Coronary artery (tissue), 2 donors: ENCODE data around the gene ZC3H18.
A peak's percentile ranks its signal among the peaks of the same experiment; 100 is the strongest.

Experiments
- DNase-seq: peaks from one replicate; pipeline ENCODE4 v3.0.0-alpha.2; 2017; ENCODE audit warnings: low spot score
- H3K27ac ChIP-seq, 2 donors: fragments of 200-600 bp; sonication (generic); one replicate each; pipeline ENCODE4 v1.5.1; 2016 to 2019
- H3K4me3 ChIP-seq: fragments of 200-600 bp; sonication (generic); 2 replicates; pipeline ENCODE4 v1.5.1; 2016; ENCODE audit warnings: mild to moderate bottlenecking, moderate library complexity
- CTCF ChIP-seq: fragments of 200-600 bp; sonication (generic); IDR thresholded peaks from one replicate; pipeline ENCODE4 v1.5.1; 2019; ENCODE audit warnings: antibody characterized with exemption

The ZC3H18 gene

GRCh38 chr16:88558457-88559442, 11.5 kb upstream of the ZC3H18 start:
- H3K27ac ChIP-seq, result no peak overlapping the region
- DNase-seq, result no peak
- no peak overlapping the region for H3K4me3 ChIP-seq
- no peak for TF ChIP-seq CTCF

- Histone ChIP-seq H3K4me3 (no peak overlapping the region), H3K27ac (no peak overlapping the region)
- no peak for DNase-seq
- TF ChIP-seq CTCF, result no peak
These were observed 9.3 kb upstream of the ZC3H18 start for GRCh38 chr16:88560714-88561484.

GRCh38 chr16:88561485-88562359, 8.5 kb upstream of the ZC3H18 start:
- TF ChIP-seq CTCF, result peak; percentile 51
- no peak overlapping the region for H3K27ac ChIP-seq
- peak overlapping the region; percentile 62 for H3K4me3 ChIP-seq
- no peak for DNase-seq

GRCh38 chr16:88566158-88566557, 4.0 kb upstream of the ZC3H18 start:
- TF ChIP-seq CTCF, result no peak

GRCh38 chr16:88568710-88569613, 1.2 kb upstream of the ZC3H18 start:
- no peak for DNase-seq
- no peak for TF ChIP-seq CTCF
- H3K27ac ChIP-seq, result peak overlapping the region in 1 of 2 donors; percentile 91
- peak overlapping the region; percentile 92 for H3K4me3 ChIP-seq

More at GRCh38 chr16:88566158-88566557, 4.0 kb upstream of the ZC3H18 start:
- H3K27ac ChIP-seq, result no peak overlapping the region
- DNase-seq, result no peak
- H3K4me3 ChIP-seq, result no peak overlapping the region

GRCh38 chr16:88569614-88569984, 604 bp upstream of the ZC3H18 start:
- peak overlapping the region; percentile 92 for H3K4me3 ChIP-seq
- no peak for TF ChIP-seq CTCF
- DNase-seq, result no peak
- H3K27ac ChIP-seq, result peak overlapping the region; percentile 4 to 91
